Glomerular visceral epithelial cell (primary cell): ENCODE measurements around the gene B4GALT6.

Experiments used
- DNase-seq: peaks from one replicate; pipeline ENCODE4 v3.0.0-alpha.2; 2016; ENCODE audit errors: extremely low spot score

Gene B4GALT6

DNA sequence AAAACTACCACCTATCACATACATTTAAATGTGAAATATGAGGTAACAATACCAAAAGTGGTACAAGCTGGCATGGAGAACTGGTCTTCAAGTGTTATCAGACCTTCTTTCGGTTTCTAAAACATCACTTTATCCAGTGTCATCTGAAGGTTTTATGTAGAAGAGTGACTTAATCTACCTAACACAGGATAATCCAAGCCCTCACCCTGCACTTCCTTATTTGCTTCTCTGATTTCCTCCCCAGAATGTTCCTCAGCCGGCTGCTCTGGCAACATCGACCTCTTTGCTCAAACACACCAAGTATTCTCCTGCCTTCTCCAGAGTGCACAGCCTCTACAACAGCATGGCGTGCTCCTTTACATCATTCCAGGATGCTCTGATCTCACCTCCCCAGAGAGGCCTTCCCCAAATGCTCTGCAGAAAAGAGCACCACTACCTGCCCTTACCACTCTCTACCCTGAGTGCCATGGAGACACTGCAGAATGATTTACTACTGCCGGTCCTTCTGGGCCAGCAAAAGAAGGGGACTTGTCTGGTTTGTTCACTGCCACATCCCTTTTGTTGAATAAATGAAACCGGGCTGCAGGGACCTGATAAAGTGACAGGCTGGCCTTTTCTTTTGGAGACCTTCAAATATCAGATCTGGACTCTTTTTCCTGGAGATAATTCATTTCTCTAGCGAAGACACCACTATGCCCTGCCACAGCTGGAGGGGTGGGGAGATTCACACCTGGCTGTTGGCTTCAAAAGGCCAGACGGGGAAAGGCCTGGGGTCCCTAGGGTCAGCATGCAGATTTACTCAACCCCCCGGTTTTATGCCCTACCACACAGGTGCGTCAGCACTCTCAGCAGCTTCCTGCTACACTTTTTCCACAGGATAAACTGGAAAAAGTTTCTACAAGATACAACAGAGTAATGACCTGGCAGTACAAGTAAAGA, 50.7 kb downstream of the B4GALT6 start:
- DNase-seq: no peak

GRCh38 chr18:31632356-31632755, 52.0 kb downstream of the B4GALT6 start:
- DNase-seq: no peak

GRCh38 chr18:31631526-31631925, 52.9 kb downstream of the B4GALT6 start:
- no peak for DNase-seq

DNA sequence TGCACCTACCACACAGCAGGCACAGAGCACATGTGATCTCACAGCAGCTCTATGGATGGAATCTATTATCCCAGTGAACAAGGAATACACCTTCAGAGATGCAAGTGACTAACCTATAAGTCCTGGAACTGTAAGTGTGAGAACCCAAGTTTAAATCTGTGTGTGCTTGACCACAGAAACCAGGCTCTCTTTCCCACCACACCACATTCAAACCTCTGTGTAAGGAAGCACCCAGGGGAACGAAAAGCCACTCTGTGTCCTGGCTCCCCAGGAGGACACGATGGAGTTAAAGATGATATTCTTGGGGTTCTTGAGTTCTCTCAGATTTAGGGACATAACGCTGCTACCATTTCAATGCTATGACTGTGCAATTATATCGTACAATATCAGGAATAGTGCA, 53.8 kb downstream of the B4GALT6 start:
- DNase-seq: no peak

GRCh38 chr18:31626409-31626808, 58.0 kb downstream of the B4GALT6 start:
- no peak for DNase-seq

DNA sequence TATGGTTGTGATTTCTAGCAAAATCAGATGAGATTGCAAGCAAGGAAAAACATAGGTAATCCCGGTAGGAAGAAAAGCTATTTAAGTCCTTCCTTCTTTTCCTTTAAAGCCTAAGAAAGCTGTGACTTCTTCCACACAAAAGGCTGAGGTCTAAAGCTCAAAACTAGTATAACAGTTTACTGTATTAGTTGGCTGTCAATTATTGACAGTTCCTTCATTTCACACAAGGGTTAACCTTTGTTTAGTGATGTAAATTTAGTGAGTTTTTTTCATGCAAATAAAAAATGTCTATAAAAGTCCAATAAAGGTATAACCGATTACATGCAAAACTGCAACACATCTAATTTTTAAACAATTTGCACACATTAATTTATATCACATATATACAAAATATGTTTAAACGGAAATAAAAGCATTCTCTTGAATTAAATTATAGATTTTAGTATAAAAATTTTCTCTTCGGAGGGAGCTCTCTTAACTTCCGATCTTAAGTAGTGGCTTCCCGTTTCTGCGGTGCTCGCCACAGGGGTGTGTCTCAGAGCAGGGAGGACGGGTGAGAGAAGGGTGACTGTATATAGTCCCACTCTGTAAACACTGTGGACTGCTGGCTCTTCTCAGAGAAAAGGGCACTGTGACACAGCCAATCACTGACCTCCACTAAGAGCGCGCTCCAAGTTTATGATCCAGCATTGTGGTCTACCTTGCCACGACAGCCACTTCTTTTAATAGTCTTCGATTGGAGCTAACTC, 59.3 kb downstream of the B4GALT6 start:
- DNase-seq: no peak

DNA sequence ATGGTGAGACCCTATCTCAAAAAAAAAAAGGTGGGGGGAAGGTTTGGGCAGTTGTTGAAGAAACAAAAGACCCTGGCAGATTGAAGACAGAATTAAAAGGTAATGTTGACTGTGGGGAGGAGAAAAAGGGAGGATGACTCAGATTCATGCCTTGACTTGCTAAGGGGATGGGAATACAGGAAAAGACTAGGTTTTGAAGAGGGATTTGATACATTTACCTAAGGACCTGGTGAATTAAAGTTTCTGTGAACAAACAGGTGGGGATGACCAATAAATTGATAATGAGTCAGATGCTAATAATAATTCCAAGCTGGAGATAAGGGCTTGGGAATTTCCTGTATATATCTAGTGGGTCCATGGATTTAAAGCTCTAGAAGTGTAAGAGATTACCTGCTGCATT, 65.1 kb downstream of the B4GALT6 start:
- DNase-seq: no peak

DNA sequence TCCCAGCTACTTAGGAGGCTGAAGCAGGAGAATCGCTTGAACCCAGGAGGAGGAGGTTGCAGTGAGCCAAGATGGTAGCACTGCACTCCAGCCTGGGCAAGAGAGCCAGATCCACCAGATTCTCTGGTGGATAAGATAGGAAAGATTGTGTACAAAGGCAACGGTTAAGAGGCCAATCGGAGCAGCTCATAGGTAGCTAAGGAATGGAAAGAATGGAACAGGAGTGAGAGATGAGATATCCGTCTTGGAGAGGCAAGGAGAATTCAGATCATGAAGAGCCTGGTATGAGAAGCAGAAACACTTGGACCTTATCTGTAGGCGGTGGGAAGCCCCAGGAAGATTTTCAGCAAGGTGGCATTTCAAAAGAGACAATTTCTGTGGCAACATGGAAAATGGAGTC, 65.6 kb downstream of the B4GALT6 start:
- DNase-seq: no peak

- no peak for DNase-seq
These were observed 67.2 kb downstream of the B4GALT6 start for GRCh38 chr18:31617031-31617717.

DNA sequence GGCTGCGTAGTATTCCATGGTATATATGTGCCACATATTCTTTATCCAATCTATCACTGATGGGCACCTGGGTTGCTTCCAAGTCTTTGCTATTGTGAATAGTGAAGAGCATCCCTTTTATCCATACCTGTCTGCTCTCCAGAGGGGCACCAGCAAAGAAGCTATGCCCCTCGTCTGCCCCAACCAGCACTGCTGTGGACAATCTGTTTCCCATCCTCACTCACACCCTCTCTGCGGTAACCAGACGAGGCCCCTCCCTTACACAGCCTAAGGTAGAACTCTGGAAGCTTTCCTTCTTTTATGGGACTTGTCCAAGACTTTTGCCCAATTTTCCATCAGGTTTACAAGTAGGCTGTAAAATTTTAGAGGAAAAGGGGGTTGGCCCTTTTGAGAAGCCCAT, 67.8 kb downstream of the B4GALT6 start:
- DNase-seq: no peak

- DNase-seq: no peak
These were observed 70.3 kb downstream of the B4GALT6 start for GRCh38 chr18:31614044-31614443.

DNA sequence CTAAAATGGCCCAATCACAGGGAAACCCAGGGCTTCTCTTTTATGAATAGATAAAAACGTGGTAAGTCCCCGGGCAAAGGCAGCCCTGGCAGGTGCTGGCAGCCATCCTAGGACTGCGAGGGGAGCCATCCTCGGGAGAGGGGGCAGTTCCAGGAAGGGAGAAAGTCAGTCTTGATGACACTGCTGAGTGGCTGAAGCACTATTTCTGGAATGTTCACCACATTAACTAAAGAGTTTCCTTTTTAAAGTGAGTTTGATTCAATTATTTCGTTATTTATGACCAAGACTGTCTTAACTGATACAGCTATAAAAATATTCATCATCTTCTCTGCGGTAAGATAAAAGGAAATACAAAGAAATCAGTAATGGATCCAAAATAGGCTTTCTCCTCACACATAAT, 72.3 kb downstream of the B4GALT6 start:
- DNase-seq: no peak

DNA sequence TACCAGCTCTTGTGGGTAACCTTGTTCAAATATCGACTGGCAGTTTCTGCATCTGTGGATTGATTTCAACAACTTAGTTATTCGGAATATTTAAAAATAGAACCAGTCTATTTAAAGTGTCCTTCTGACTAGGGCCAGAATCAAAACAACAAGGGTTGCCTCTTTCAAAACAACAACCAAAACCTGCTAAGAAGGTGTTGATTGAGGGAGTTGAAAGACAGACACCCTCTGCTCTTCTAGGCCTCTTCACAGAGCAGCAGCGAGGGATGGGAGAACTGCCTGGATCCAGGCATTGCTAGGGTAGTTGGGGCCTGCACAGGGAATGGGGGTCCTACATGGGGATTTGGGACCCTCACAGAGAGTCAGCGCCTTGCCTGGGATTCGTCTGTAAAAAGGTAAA, 72.9 kb downstream of the B4GALT6 start:
- DNase-seq: no peak

DNA sequence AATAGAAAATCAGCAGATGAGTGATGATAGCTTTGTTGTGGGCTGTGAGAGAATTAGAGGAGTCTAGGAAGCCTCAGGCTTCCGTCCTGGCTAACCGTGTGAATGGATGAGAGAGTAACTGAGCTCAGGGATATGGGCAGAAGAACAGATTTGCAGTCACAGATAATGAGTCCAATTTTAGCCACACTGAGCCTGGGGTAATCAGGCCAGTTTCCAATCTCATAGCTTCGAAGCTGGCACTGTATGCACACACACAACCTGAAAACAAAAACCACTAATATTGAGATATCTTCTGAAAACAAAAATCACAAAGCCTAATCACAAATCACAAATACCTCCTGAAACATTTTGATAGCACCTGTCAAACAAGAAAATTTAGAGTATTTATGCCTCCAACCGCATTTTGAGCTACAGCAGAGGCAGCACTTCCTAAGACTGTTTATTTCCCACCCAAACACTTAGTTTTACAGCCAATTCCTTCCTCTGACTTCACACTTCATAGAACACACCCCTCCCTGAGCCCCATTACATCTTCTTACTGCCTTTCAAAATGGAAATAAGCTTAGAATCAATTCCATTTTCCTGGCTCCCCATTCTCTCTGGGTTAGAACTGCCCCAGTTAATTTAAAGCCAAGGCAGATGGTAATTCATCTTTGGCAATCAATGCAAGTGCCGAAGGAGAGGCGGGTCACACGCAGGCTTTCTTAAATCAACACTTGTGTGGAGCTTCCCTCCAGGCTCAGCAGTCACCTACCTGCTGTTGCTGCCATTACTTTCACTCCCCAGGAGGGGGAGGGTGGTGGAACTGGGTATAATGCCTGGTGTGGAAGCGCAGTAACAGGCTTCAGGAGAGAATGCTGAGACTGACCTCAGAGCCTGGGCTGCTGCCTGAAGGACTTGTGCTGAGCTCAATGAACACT, 73.8 kb downstream of the B4GALT6 start:
- peak; percentile 8 for DNase-seq

DNA sequence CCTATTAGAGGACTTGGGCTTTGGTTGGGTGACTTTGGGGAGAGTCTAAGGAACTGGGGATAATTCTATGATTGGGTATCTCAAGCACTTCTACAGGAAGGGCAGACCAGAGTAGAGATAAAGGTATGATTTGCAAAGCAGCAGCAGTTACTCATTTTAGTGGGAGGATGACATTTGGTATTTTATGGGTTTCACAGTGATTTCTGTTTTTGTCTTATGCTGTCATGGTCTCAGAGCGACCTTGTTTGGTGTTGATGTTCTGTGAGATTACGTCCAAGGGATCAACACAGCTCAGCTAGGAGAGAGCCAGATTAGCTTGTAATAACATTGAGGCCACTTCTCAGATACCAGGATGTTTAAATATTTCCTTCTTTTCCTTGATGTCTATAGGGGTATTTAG, 74.5 kb downstream of the B4GALT6 start:
- DNase-seq: no peak

DNA sequence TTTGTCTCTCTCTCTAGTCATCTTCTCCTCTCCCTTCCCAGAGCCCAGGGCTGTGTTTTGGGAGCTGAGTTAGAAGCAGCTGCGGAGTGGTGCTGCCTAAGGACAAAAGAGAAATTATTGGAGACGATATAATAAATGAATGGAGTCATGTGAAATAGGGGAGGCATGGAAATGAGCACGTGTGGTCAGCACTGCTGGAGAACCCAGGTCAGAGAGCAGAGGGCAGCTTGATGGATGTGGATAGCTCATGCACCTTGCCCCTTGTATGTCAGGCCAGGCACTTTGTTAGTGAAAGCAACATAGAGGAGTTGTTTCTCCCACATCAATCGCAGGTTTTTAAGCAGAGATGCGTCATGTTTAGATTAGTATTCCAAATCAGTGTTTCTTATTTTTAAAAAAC, 77.0 kb downstream of the B4GALT6 start:
- DNase-seq: no peak

GRCh38 chr18:31606265-31606664, 78.1 kb downstream of the B4GALT6 start:
- DNase-seq: peak; percentile 9

- peak; percentile 38 for DNase-seq
These were observed 81.1 kb downstream of the B4GALT6 start for GRCh38 chr18:31603315-31603714.

DNA sequence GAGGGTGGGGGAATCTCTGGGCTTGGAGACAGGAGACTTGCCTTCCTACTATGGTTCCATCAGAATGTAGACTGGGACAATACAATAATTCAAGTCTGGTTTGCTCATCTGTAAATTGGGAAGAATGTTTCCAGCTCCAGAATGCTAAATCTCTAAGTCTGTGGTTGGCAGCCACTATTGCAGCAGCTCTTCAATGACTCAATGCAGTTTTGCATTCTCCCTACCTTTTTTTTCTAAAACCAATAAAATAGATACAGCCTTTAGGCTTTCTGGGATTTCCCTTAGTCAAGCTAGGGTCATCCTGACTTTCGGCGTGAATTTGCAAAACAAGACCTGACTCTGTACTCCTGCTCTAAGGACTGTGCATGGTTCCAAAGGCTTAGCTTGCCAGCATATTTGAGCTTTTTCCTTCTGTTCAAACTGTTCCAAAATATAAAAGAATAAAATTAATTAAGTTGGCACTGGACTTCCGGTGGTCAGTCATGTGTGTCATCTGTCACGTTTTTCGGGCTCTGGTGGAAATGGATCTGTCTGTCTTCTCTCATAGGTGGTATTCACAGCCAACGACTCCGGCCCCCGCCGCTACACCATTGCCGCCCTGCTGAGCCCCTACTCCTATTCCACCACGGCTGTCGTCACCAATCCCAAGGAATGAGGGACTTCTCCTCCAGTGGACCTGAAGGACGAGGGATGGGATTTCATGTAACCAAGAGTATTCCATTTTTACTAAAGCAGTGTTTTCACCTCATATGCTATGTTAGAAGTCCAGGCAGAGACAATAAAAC, 86.2 kb downstream of the B4GALT6 start:
- no peak for DNase-seq

DNA sequence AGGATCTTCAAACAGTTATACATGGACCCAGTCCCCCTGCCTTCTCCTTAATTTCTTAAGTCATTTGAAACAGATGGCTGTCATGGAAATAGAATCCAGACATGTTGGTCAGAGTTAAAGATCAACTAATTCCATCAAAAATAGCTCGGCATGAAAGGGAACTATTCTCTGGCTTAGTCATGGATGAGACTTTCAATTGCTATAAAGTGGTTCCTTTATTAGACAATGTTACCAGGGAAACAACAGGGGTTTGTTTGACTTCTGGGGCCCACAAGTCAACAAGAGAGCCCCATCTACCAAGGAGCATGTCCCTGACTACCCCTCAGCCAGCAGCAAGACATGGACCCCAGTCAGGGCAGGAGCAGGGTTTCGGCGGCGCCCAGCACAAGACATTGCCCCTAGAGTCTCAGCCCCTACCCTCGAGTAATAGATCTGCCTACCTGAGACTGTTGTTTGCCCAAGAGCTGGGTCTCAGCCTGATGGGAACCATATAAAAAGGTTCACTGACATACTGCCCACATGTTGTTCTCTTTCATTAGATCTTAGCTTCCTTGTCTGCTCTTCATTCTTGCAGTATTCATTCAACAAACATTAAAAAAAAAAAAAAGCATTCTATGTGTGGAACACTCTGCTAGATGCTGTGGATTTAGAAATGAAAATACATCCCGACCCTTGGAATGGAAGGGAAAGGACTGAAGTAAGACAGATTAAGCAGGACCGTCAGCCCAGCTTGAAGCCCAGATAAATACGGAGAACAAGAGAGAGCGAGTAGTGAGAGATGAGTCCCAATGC, 88.1 kb downstream of the B4GALT6 start:
- peak; percentile 67 for DNase-seq
